GM23248 (cell line): ENCODE data around the gene AKAP6. TPM values are rescaled to one million over a fixed set of nuclear protein-coding genes. Genes with fewer than 3 reads are reported as not detected.
A peak's percentile ranks its signal among the peaks of the same experiment; 100 is the strongest.

Source experiments
- DNase-seq: peaks from one replicate; pipeline ENCODE4 v3.0.0-alpha.2; 2015
- H2AFZ ChIP-seq: fragments of 200-600 bp; sonication (generic); 2 replicates; pipeline ENCODE4 v1.6.1; 2016; ENCODE audit warnings: antibody characterized with exemption
- H3F3A ChIP-seq: fragments of 200-600 bp; sonication (generic); 2 replicates; pipeline ENCODE4 v1.6.1; 2016; ENCODE audit warnings: mild to moderate bottlenecking, antibody characterized with exemption, mixed run types; ENCODE audit not compliant: insufficient read depth
- H3K27ac ChIP-seq: fragments of 200-600 bp; sonication (generic); 2 replicates; pipeline ENCODE4 v1.5.1; 2016; ENCODE audit warnings: mild to moderate bottlenecking
- H3K27me3 ChIP-seq: fragments of 200-600 bp; sonication (generic); replicated peaks from 2 replicates; pipeline ENCODE4 v1.6.1; 2016; ENCODE audit warnings: mild to moderate bottlenecking; ENCODE audit not compliant: insufficient read depth
- H3K36me3 ChIP-seq: fragments of 200-600 bp; sonication (generic); 2 replicates; pipeline ENCODE4 v1.6.1; 2016; ENCODE audit warnings: low read depth, mild to moderate bottlenecking
- H3K4me1 ChIP-seq: fragments of 200-600 bp; sonication (generic); 2 replicates; pipeline ENCODE4 v1.6.1; 2016; ENCODE audit warnings: mild to moderate bottlenecking; ENCODE audit not compliant: insufficient read depth
- H3K4me2 ChIP-seq: fragments of 200-600 bp; sonication (generic); one replicate; pipeline ENCODE4 v1.6.1; 2016; ENCODE audit warnings: mild to moderate bottlenecking; ENCODE audit not compliant: unreplicated experiment
- H3K4me3 ChIP-seq: fragments of 200-600 bp; sonication (generic); 2 replicates; pipeline ENCODE4 v1.5.1; 2016; ENCODE audit warnings: mild to moderate bottlenecking
- H3K79me2 ChIP-seq: fragments of 200-600 bp; sonication (generic); 2 replicates; pipeline ENCODE4 v1.6.1; 2016; ENCODE audit warnings: mild to moderate bottlenecking; ENCODE audit not compliant: insufficient read depth
- H3K9ac ChIP-seq: fragments of 200-600 bp; sonication (generic); 2 replicates; pipeline ENCODE4 v1.6.1; 2016; ENCODE audit warnings: mild to moderate bottlenecking
- H3K9me2 ChIP-seq: fragments of 200-600 bp; sonication (generic); 2 replicates; pipeline ENCODE4 v1.6.1; 2016; ENCODE audit warnings: mixed run types, mild to moderate bottlenecking, moderate library complexity; ENCODE audit not compliant: insufficient read depth
- H3K9me3 ChIP-seq: fragments of 200-600 bp; sonication (generic); one replicate; pipeline ENCODE4 v1.6.1; 2017; ENCODE audit warnings: low read depth
- H4K20me1 ChIP-seq: fragments of 200-600 bp; sonication (generic); 2 replicates; pipeline ENCODE4 v1.6.0; 2016; ENCODE audit not compliant: insufficient read depth
- EZH2 ChIP-seq: fragments of 200-600 bp; sonication (generic); IDR thresholded peaks from 2 replicates; pipeline ENCODE4 v1.6.1; 2018; ENCODE audit warnings: antibody characterized with exemption, mild to moderate bottlenecking; ENCODE audit not compliant: insufficient read depth, poor library complexity, severe bottlenecking
- EZH2phosphoT487 ChIP-seq: fragments of 200-600 bp; sonication (generic); IDR thresholded peaks from 2 replicates; pipeline ENCODE4 v1.6.1; 2018; ENCODE audit warnings: antibody characterized with exemption, moderate library complexity, mild to moderate bottlenecking, low read depth; ENCODE audit not compliant: insufficient read depth
- WGBS, 2 experiments: methylation state at CpG; one replicate each; pipeline ENCODE4 v1.1.6; 2015 to 2017; ENCODE audit warnings: low lambda C conversion rate in 2 of 2, low coverage in 1 of 2; ENCODE audit errors: missing lambda C conversion rate in 2 of 2; 5-methylcytosine and 5-hydroxymethylcytosine counted together
- in situ Hi-C: fragments of 300-500 bp; cut with MboI; formaldehyde crosslinking; loops from 2 replicates; pipeline ENCODE4 v1.15.0; 2020
- polyA plus RNA-seq: library from polyadenylated mRNA; unstranded; fragments of >200 nt; fragmentation: Nextera tagmentation; extraction: Ambion mirVana; gene quantifications from 2 replicates; pipeline ENCODE4 v1.2.1, GENCODE V29; 2016
- total RNA-seq: library from RNA; depleted of rRNA; stranded (reverse); fragments of >200 nt; shearing (Covaris generic); gene quantifications from 2 replicates; pipeline ENCODE4 v1.2.3, GENCODE V29; 2014

AKAP6 gene
- total and polyA plus RNA-seq, 2 experiments from 2014 or later = 4.8 to 19.1 TPM

GRCh38 chr14:32666308-32666707 lies 337.2 kb downstream of the AKAP6 start:
- H2AFZ ChIP-seq = no peak overlapping the region
- H3K36me3 ChIP-seq = no peaks in the 10 kb centered on the region
- H3K9ac ChIP-seq = no peak overlapping the region
- peaks cover 14% of the 10 kb centered on the region for H3K4me1 ChIP-seq
- DNase-seq = peak; percentile 23
- no peaks in the 10 kb centered on the region for H3F3A ChIP-seq
- H3K79me2 ChIP-seq = no peaks in the 10 kb centered on the region
- no peaks in the 10 kb centered on the region for H3K27me3 ChIP-seq
- H3K4me3 ChIP-seq = no peak overlapping the region
- no peaks in the 10 kb centered on the region for H4K20me1 ChIP-seq
- no peaks in the 10 kb centered on the region for H3K9me3 ChIP-seq
- H3K4me2 ChIP-seq = no peak overlapping the region
- H3K27ac ChIP-seq = no peak overlapping the region
- TF ChIP-seq EZH2phosphoT487 (no peak), EZH2 (no peak)
- in situ Hi-C loops = no loop called here
- H3K9me2 ChIP-seq = no peaks in the 10 kb centered on the region

- no peaks in the 10 kb centered on the region for H3K9me2 ChIP-seq
- no peaks in the 10 kb centered on the region for H4K20me1 ChIP-seq
- H2AFZ ChIP-seq = no peak overlapping the region
- DNase-seq = no peak
- no peak overlapping the region for H3K27ac ChIP-seq
- H3K4me2 ChIP-seq = no peak overlapping the region
- H3K79me2 ChIP-seq = no peaks in the 10 kb centered on the region
- no peaks in the 10 kb centered on the region for H3K27me3 ChIP-seq
- no peak overlapping the region for H3K4me3 ChIP-seq
- H3K9ac ChIP-seq = no peak overlapping the region
- WGBS, 2 experiments = 90 to 95% methylated on average over 2 of the region's 2 CpGs
- H3K4me1 ChIP-seq = peaks cover 14% of the 10 kb centered on the region
- in situ Hi-C loops = no loop called here
- no peaks in the 10 kb centered on the region for H3K36me3 ChIP-seq
- no peaks in the 10 kb centered on the region for H3F3A ChIP-seq
- no peaks in the 10 kb centered on the region for H3K9me3 ChIP-seq
- TF ChIP-seq EZH2 = no peak
- no peak for TF ChIP-seq EZH2phosphoT487
Measured at GRCh38 chr14:32667287-32667686, 338.2 kb downstream of the AKAP6 start.

- 83 to 90% methylated on average over 1 of the region's 1 CpG for WGBS, 2 experiments
- Histone ChIP-seq H3F3A (no peaks in the 10 kb centered on the region), H4K20me1 (no peaks in the 10 kb centered on the region), H3K4me2 (no peak overlapping the region), H3K27me3 (no peaks in the 10 kb centered on the region), H3K4me1 (peaks cover 11% of the 10 kb centered on the region), H3K9me3 (no peaks in the 10 kb centered on the region), H3K9me2 (no peaks in the 10 kb centered on the region), H3K27ac (no peak overlapping the region), H3K36me3 (no peaks in the 10 kb centered on the region), H2AFZ (no peak overlapping the region), H3K9ac (no peak overlapping the region), H3K79me2 (no peaks in the 10 kb centered on the region), H3K4me3 (no peak overlapping the region)
- in situ Hi-C loops = no loop called here
- no peak for DNase-seq
- TF ChIP-seq EZH2 (no peak), EZH2phosphoT487 (no peak)
Measured at GRCh38 chr14:32667791-32668190, 338.7 kb downstream of the AKAP6 start.

- Histone ChIP-seq H2AFZ (no peak overlapping the region), H3K9me3 (no peaks in the 10 kb centered on the region), H3K27ac (no peak overlapping the region), H3K9ac (no peak overlapping the region), H3K79me2 (no peaks in the 10 kb centered on the region), H3K27me3 (no peaks in the 10 kb centered on the region), H3K4me3 (no peak overlapping the region), H3K9me2 (no peaks in the 10 kb centered on the region), H3F3A (no peaks in the 10 kb centered on the region), H4K20me1 (no peaks in the 10 kb centered on the region), H3K36me3 (no peaks in the 10 kb centered on the region), H3K4me1 (peaks cover 11% of the 10 kb centered on the region), H3K4me2 (no peak overlapping the region)
- no peak for DNase-seq
- WGBS, 2 experiments = 82 to 87% methylated on average over 2 of the region's 2 CpGs
- in situ Hi-C loops = no loop called here
- no peak for TF ChIP-seq EZH2phosphoT487
- TF ChIP-seq EZH2 = no peak
Measured at GRCh38 chr14:32669391-32669790, 340.3 kb downstream of the AKAP6 start.

- H4K20me1 ChIP-seq = no peaks in the 10 kb centered on the region
- H3K27me3 ChIP-seq = no peaks in the 10 kb centered on the region
- H2AFZ ChIP-seq = no peak overlapping the region
- H3K9ac ChIP-seq = no peak overlapping the region
- TF ChIP-seq EZH2phosphoT487 = no peak
- no peak for TF ChIP-seq EZH2
- in situ Hi-C loops = no loop called here
- no peaks in the 10 kb centered on the region for H3K9me2 ChIP-seq
- no peaks in the 10 kb centered on the region for H3F3A ChIP-seq
- no peak overlapping the region for H3K4me3 ChIP-seq
- no peaks in the 10 kb centered on the region for H3K36me3 ChIP-seq
- H3K9me3 ChIP-seq = no peaks in the 10 kb centered on the region
- H3K4me2 ChIP-seq = no peak overlapping the region
- no peak for DNase-seq
- no peaks in the 10 kb centered on the region for H3K4me1 ChIP-seq
- H3K79me2 ChIP-seq = no peaks in the 10 kb centered on the region
- no peak overlapping the region for H3K27ac ChIP-seq
- WGBS, 2 experiments = 92 to 96% methylated on average over 1 of the region's 1 CpG
Measured at GRCh38 chr14:32675433-32675832, 346.3 kb downstream of the AKAP6 start.
